ENCODE measurements around the gene KLLN. TPM values are rescaled to one million over a fixed set of nuclear protein-coding genes. Genes with fewer than 3 reads are reported as not detected.

KLLN gene
- total and polyA plus RNA-seq, 12 donors = 0.15 to 0.69 (median 0.39) TPM

DNA sequence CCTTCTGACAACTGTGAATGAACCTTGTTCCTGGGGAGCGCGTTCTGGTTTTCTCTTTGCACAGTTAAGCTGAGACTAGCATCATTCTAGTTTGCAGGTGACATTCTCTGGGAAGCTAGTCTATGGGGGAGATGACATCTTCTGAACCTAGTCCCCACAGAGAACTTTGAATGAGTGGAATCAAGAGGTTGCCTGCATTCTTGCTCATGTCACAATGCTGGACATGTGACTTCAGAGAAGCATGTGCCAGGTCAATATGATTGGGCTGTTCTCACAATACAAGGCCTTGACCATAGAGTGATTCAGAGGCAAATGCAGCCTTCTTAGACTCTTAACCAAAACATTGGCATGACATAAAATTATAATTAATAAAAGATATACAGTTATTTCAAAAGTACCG is 22.1 kb downstream of the KLLN start:
- TF ChIP-seq, protein P1, sequence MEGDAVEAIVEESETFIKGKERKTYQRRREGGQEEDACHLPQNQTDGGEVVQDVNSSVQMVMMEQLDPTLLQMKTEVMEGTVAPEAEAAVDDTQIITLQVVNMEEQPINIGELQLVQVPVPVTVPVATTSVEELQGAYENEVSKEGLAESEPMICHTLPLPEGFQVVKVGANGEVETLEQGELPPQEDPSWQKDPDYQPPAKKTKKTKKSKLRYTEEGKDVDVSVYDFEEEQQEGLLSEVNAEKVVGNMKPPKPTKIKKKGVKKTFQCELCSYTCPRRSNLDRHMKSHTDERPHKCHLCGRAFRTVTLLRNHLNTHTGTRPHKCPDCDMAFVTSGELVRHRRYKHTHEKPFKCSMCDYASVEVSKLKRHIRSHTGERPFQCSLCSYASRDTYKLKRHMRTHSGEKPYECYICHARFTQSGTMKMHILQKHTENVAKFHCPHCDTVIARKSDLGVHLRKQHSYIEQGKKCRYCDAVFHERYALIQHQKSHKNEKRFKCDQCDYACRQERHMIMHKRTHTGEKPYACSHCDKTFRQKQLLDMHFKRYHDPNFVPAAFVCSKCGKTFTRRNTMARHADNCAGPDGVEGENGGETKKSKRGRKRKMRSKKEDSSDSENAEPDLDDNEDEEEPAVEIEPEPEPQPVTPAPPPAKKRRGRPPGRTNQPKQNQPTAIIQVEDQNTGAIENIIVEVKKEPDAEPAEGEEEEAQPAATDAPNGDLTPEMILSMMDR (IDR thresholded peaks at IDR 0.05) = no peak
- DNase-seq (no peak), ATAC-seq (no peak)
- no peaks in the 10 kb centered on the region for H3K36me3 ChIP-seq
- H3K4me3 ChIP-seq = no peak overlapping the region
- H3K9me3 ChIP-seq = no peaks in the 10 kb centered on the region
- 93 to 96% methylated on average over 3 of the region's 3 CpGs for WGBS, 2 donors
- H3K27me3 ChIP-seq = no peaks in the 10 kb centered on the region
- H3K4me1 ChIP-seq = peaks cover 0 to 4% (median 0%) of the 10 kb centered on the region in 9 donors
- intact Hi-C loops (cut with DNase I) = no loop called here
- no peak overlapping the region for H3K27ac ChIP-seq

DNA sequence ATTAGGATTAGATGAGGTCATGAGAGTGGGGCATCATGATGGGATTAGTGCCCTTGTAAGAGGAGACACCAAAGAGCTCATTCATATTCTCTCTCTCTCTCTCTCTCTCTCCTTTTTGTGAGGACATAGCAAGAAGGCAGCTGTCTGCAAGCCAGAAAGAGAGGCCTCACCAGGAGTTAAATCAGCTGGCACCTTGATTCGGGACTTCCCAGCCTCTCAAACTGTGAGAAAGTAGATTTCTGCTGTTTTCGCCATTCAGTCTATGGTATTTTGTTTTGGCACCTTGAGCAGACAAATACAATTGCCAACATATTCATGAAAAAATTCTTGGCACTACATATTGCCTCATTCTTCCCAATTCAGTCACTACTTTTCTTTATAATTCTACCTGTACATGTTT is 24.7 kb downstream of the KLLN start:
- no peak overlapping the region for H3K27ac ChIP-seq
- TF ChIP-seq, protein P1 (IDR thresholded peaks at IDR 0.05) = no peak
- no peaks in the 10 kb centered on the region for H3K9me3 ChIP-seq
- no peak for DNase-seq
- H3K4me1 ChIP-seq = peaks cover 0 to 4% (median 0%) of the 10 kb centered on the region in 9 donors
- no peaks in the 10 kb centered on the region for H3K36me3 ChIP-seq
- WGBS, 2 donors = 86 to 91% methylated on average over 2 of the region's 2 CpGs
- no peak overlapping the region for H3K4me3 ChIP-seq
- ATAC-seq = no peak
- intact Hi-C loops (cut with DNase I) = no loop called here
- H3K27me3 ChIP-seq = no peaks in the 10 kb centered on the region

DNA sequence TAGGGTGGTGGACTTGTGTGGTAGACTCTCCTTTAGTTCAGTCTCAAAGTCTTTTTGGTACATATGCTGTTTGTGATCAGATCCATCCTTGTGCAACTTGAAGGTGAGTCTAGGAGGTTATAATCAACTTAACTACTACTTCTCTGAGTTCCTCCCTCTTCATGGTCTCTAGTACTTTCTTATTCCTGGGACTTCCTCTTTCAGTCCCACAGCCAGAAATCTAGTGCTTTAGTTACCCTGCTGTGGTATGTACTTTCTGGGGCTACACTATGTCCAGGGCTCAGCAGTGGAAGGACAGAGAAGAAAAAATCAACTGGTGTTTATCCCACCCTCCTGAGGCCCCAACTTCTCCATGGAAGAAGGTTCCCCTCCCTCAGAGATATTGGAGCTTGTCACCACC is 25.9 kb downstream of the KLLN start:
- no peaks in the 10 kb centered on the region for H3K27me3 ChIP-seq
- intact Hi-C loops (cut with DNase I) = no loop called here
- H3K4me3 ChIP-seq = no peak overlapping the region
- DNase-seq (no peak), ATAC-seq (peak in 1 of 8 donors; percentile 20)
- no peaks in the 10 kb centered on the region for H3K9me3 ChIP-seq
- TF ChIP-seq, protein P1 (IDR thresholded peaks at IDR 0.05) = no peak
- H3K36me3 ChIP-seq = no peaks in the 10 kb centered on the region
- H3K4me1 ChIP-seq = no peaks in the 10 kb centered on the region
- H3K27ac ChIP-seq = no peak overlapping the region

DNA sequence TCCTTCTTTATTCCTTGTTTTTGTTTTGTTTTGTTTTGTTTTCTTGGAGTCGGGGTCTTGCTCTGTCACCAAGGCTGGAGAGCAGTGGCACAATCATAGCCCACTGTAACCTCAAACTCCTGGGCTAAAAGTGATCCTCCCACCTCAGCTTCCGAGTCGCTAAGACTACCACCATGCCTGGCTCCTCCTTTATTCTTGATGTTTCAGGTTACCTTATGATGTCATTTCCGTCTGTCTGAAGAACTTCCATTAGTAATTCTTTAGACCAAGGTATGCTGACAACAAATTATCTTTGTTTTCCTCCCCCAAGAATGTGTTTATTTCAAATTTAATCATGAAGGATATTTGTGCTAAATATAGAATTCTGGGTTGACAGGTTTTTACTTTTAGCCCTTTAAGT is 27.2 kb downstream of the KLLN start:
- TF ChIP-seq, protein P1 (IDR thresholded peaks at IDR 0.05) = no peak
- no peak for ATAC-seq
- WGBS, 2 donors = 91 to 96% methylated on average over 4 of the region's 4 CpGs
- Histone ChIP-seq H3K4me3 (no peak overlapping the region), H3K9me3 (no peaks in the 10 kb centered on the region), H3K27me3 (no peaks in the 10 kb centered on the region), H3K27ac (no peak overlapping the region), H3K4me1 (no peaks in the 10 kb centered on the region), H3K36me3 (no peaks in the 10 kb centered on the region)
- intact Hi-C loops (cut with DNase I) = no loop called here
- no peak for DNase-seq

Measured in heart right ventricle (tissue), 16 donors.